ENCODE measurements around the gene MUC15.

The MUC15 gene

DNA sequence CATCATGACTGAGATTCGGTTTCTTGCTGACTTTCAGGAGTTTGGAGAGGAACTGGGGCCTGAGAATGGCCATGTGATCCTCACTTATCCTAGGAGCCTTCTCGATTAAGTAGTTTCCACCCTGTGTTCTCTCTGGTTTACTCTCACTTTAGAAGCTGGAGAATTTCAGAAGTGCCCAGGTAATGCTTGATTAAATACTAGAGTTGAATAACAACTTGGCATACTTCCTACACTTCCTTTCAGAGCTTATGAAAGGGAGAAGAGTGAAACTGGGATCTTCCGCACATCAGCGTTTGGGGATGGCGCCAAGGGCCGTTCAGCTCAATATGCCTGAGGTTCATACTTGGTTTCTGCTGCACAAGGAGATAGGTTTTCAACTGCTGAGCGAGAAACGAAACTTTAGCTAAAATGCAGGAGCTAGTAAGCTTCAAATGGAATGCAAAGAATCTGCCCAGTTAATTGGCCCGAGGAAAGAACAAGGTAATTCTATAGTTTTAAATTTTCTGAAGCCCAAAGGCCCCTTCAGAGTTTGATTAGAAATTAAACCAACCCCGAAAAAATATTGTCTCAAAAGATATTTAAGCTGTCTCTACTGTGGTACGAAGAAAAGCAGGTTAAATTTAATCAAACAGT, 823 bp upstream of the MUC15 start:
- DNase-seq: no peak

DNA sequence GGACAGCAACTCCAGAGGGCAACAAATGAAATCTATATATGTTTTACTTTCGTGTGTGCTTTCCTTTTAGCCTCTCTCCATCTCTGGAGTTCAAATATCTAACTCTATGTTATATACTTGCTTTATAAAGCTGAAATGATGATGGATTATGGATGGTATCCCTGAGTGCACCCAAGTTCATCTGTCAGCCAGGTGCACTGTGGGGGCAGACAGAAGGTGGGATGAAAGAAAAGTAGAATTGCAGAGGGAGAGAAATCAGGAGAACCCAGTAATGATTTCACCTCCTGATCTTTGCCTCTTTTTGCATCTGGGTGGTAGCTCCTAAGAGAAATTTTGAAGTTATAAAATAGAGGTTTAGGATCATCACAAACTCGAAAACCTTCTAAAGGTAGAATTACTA, 2.4 kb downstream of the MUC15 start:
- DNase-seq: no peak

- DNase-seq: no peak
Measured at GRCh38 chr11:26558190-26558589, 13.9 kb downstream of the MUC15 start.

GRCh38 chr11:26557666-26558065, 14.4 kb downstream of the MUC15 start:
- no peak for DNase-seq

DNA sequence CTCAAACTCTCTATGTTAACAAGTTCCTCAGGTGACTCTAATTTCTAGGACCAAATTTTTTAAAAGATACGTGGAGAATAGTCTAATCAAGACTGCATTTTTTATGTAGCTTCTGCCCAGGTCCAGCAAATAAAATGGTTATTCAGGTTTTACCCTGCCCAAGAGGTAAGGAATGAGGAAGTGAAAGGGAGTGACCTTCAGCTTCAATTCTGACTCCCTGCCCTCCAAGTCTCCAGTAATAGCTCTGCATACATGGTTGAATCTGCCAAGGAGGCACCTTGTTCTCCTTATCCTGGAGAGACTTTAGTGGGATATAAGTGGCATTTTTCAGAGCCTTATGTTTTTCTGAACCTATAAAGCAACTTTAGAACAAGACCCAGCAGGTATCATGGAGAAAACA, 15.5 kb downstream of the MUC15 start:
- no peak for DNase-seq

- DNase-seq: no peak
Measured at GRCh38 chr11:26554455-26554854, 17.6 kb downstream of the MUC15 start.

DNA sequence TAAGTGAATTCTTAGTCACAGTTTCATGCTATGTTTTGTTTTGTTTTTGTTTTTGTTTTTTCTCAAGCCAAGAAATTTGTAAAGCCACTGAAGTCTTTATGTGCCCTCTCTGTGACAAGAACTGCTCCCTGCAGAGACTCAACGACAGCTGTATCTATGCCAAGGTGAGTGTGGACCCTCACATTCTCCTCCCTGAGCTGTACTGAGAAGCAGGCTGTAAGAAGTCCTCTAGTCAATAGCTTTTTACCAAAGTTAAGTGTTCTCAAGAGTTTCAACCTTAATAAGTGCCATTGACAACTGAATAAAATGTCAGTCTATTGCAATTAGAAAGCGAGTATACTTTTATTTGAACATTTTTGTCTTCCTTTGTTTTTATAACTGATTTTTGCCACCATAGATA, 18.9 kb downstream of the MUC15 start:
- DNase-seq: no peak

GRCh38 chr11:26551186-26551801, 20.8 kb downstream of the MUC15 start:
- no peak for DNase-seq

DNA sequence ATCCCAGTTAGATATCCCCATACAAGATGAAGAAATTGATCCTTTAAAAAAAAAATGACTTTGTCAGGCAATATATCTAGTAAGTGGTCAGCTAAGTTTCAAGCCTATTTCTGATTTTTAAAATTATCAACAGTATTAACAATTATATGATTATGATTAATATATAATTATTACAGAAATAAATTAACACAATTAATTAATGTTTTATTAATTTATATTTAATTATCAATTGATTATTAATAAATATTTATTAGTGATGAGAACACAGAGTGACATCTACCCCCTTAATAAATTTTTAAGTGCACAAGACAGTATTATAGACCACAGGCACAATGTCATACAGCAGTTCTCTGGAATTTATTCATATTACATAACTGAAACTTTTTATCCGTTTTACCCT, 22.0 kb downstream of the MUC15 start:
- DNase-seq: no peak

GRCh38 chr11:26549176-26549575, 22.9 kb downstream of the MUC15 start:
- no peak for DNase-seq

DNA sequence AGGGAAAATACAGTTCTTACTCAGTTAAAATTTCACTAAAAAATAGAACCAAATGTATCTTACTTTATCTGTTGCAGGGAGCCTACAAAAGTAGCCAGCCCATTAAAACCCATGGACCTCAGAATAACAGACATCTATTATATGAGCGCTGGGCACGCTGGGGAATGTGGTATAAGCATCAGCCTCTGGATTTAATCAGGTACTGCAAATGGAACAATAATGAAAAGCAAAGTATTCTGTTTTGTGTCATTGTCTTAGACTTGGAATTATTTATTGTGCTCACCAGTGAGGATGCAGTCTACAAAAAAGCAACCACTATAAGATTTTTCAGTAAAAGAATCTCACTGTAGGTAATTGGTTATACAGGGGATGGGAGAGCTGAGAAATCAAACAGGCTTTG, 30.2 kb downstream of the MUC15 start:
- DNase-seq: no peak

- no peak for DNase-seq
Measured at GRCh38 chr11:26539517-26539916, 32.5 kb downstream of the MUC15 start.

DNA sequence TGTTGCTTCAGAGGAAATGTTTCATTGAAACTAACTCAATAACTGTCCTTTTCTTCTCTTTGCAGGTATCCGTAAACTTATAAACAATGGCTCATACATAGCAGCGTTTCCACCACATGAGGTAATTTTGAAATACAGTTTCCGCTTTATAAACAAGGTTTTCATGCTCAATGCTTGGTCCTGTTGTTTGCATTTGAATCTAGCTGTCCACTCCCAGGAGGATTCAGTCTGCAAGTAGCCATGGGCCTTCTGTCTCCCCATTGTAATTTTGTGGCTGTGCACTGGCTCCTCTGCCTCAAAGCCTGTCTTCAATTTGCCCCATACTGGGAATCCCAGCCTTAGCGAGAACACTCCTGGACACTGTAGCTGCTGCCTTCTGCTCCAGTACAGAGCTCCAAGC, 34.7 kb downstream of the MUC15 start:
- DNase-seq: no peak

- DNase-seq: no peak
Measured at GRCh38 chr11:26527685-26528084, 44.4 kb downstream of the MUC15 start.

GRCh38 chr11:26522912-26523610, 49.0 kb downstream of the MUC15 start:
- DNase-seq: peak; percentile 22

DNA sequence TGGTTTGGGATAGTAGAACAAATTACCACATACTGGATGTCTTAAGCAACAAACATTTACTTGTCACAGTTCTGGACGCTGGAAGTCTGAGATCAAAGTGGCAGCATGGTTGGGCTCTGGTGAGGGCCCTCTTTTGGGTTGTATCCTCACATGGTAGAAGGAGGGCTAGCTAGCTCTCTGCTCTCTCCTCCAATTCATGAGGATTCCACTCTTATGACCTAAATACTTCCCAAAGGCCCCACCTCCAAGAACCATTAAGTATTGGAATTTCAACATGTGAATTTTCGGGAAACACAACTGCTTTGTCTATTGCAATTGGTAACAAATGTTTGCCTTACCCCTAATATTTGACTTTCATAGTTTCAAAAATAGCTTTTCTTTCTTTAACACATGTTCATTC, 52.6 kb downstream of the MUC15 start:
- no peak for DNase-seq

DNA sequence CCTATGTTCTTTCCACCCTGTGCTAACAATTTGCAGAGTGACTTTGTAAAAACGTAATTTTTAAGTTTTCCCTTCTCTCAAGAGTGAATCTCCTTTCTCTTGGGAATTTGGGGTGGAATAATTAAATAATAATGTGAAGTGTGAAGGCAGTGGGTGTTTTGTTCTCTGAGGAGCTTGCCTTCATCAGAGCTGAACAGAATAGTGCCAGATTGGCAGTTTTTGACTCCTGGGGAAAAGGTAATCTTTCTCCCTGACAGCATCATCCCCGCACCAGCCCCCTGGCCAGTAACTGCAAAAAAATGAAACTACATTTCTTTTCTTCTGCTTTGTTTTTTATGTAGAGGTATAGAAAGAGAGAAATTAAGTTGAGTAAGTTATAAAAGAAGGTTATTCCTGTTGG, 59.9 kb downstream of the MUC15 start:
- DNase-seq: no peak

GRCh38 chr11:26510756-26511155, 61.3 kb downstream of the MUC15 start:
- DNase-seq: no peak

DNA sequence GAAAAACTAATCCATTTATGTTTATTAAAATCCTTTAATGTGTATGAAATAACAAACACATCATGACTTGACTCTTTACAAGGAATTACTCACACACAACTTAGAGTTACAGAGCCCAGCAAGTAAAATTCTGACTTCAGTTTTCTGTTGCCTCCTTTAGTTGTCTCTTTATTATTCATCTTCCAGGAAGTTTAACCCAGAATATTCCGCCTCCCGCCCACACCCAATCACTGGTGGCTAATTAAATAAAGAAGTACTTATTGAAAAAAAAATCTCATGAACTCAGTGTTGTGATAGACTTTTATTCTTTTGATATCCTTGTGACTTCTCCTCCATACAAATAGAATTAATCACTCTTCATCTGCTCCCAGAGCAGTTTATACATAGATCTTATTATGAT, 61.9 kb downstream of the MUC15 start:
- no peak for DNase-seq
